GM12801 (cell line): ENCODE results near the gene ILF2.

Source experiments
- TF ChIP-seq, protein P1 (sequence below): IDR thresholded peaks from one replicate; pipeline ENCODE4 v1.5.1; 2011; ENCODE audit warnings: control low read depth; ENCODE audit not compliant: insufficient read length; ENCODE audit errors: extremely low read depth

The ILF2 gene

DNA sequence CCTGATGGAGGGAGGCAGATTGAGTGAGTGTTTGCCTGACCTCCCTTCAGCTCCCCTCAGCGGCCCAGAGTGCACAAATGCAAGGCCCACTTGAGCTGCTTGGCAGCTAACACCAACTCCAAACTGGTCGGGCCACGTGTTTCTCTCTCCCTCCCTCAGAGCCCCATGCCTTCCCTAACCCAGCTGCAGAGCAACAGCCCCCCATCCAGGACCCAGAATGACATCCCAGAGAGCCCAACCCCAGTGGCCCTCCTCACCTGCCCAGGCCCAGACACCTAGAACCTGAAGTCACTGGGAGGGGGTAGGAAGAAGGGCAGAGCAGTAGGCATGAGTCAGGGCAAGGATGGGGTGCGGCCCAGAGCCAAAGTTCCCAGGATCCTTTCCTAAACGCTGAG, 53.9 kb downstream of the ILF2 start:
- TF ChIP-seq, protein P1, sequence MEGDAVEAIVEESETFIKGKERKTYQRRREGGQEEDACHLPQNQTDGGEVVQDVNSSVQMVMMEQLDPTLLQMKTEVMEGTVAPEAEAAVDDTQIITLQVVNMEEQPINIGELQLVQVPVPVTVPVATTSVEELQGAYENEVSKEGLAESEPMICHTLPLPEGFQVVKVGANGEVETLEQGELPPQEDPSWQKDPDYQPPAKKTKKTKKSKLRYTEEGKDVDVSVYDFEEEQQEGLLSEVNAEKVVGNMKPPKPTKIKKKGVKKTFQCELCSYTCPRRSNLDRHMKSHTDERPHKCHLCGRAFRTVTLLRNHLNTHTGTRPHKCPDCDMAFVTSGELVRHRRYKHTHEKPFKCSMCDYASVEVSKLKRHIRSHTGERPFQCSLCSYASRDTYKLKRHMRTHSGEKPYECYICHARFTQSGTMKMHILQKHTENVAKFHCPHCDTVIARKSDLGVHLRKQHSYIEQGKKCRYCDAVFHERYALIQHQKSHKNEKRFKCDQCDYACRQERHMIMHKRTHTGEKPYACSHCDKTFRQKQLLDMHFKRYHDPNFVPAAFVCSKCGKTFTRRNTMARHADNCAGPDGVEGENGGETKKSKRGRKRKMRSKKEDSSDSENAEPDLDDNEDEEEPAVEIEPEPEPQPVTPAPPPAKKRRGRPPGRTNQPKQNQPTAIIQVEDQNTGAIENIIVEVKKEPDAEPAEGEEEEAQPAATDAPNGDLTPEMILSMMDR: no peak

DNA sequence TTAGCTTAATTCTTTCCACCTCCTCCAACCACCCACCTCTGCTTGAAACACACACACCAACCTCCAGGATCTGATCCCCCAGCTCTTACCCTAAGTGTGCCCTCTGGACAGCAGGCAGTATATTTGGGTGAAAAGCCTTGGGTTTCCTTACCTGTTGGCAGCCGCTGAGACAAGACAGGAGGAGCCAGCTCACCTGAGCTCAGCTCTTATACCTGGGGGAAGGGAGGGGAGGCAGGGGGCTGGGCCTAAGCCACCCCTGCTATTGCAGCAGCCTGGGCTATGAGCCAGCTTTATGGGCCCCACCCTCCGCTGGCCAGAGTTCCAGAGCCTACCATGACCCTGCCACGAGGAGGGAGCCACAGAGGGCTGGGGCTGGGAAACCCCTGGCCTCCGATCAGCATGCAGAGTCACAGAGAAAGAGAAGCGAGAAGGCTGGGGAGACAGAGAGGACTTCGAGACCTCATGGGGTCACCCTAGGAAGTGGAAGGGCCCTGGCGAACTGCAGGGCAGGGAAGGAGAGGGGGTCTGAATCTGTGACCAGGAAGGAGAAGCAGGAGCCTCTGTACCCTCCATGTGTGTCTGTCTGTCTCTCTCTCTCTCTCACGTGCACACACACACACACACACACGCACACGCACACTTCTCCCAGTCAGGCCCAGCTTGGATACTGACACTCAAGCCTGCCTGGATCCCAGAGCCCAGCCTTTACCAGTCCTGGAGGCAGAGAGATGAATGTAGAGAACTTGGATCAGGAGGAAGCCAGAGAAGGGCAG, 54.5 kb downstream of the ILF2 start, which contains the start of gene S100A14:
S100A14 (minus strand) TSS at position 182 of the 773 bp plus-strand sequence. CDS start 467 bp downstream, outside the sequence.
- TF ChIP-seq, protein P1: no peak

DNA sequence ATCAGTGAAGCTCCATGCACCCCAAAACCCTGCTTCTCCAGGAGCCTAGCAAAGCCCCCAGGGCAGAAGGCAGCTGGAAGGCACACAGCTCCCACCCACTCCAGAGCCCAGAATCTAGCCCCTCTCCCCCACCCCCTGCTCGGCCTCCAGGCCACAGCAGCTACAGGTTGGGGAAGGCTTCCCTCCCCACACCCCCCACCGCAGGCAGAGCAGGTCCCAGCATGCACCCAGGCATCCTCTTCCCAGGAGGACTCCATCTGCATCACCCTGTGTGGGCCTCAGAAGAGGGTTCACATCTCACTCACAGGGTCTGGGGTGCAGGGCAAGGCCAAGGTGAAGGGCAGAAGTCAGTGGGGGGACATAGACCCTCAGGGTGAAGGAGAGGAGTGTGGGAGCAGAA, 55.4 kb downstream of the ILF2 start:
- TF ChIP-seq, protein P1: no peak

DNA sequence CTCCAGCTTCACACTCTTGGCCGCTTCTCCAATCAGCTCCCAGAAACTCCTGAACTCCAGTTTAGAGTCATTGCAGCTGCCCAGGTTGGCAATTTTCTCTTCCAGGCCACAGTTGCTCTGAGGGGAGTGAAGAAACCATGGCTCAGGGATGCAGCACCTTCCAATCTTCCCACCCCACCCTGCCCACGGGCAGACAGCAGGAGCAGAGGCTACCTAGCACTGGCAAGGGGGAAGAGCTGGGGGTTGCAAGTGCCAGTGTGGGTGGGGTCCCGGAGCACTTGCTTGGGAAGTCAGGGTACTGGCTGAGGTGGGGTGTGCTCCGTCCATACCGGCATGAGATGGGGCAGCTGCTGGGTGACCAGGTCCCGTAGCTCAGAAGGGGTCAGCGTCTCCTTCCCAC, 55.9 kb downstream of the ILF2 start:
- TF ChIP-seq, protein P1: no peak

DNA sequence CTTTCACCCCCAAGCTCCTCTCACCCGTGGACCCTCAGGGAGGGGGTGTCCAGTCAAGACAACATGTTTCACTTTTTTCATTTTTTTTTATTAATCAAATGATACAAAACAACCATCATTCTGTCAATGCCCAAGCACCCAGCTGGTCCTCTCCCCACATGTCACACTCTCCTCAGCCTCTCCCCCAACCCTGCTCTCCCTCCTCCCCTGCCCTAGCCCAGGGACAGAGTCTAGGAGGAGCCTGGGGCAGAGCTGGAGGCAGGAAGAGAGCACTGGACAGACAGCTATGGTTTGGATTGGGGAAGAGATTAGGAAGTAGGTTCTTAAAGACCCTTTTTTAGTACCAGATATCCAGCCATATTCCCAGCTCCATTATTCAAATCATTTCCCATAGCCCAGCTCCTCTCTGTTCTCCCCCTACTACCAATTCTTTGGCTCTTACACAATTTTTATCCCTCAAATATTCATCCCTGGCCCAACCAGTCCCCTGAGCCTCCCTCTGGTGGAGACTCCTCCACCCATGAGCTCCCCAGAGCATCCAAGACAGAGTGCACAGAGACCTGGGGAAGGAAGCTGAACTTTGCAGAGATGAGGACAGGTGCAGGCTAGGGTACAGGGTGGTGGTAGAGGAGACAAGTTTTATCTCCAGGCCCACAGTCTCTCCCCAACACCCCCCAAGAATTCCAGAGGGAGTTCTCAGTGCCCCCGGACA, 56.4 kb downstream of the ILF2 start:
- TF ChIP-seq, protein P1: no peak

DNA sequence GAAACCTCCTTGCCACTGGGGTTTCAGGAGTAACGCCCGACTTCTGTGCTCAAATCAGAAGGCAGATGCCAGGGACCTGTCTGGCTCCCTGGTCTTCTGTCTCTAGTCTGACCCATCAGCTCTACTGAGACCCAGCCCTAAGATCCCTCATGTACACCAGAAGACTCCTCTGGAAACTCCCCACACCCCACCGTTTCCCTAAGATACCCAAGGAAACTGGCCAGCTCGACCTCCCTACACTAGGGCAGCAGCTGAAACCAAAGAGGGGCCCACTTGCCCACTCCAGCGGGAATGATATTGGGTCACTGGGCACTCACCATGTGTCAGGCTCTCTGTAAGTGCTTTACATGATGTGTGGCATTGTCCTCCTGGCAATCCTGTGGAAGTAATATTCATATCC, 57.4 kb downstream of the ILF2 start:
- TF ChIP-seq, protein P1: no peak

DNA sequence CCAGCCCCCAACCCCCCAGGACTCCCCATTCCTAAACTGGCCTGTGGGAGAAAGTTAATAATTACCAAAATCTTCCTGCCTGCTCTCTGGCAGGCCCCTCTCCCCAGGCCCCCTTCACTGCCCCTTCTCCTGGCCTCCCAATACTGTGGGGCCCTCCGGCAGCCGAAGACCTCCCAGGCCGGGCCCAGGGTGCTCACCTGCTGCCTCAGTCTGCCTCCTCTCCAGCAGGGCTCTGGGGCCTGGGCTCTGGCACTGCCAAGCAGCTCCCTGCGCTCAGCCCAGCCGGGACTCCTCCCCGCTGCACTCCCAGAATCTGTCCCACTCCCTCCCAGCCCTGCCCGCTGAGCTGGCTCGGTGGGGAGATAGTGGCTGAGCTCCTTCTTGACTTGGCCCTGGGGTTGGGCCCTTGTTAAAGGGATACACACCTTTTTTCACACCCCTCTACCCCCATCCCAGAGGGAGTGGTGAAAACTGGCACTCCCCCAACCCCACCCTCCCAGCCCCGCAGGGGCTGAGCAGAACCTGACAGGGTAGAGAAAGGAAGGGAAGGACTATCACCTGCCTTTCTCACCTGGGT, 58.0 kb downstream of the ILF2 start, which contains the start of gene S100A16:
S100A16 (minus strand) TSS at position 383 of the 577 bp plus-strand sequence. CDS start 4,986 bp downstream, outside the sequence.
- TF ChIP-seq, protein P1: no peak
